ENCODE results near the gene ITIH5.
"Not testable (repeated sequence)": the region's sequence is repeated elsewhere in the genome, so short reads cannot be mapped to it uniquely, and the experiment has no call there.

ITIH5 gene

DNA sequence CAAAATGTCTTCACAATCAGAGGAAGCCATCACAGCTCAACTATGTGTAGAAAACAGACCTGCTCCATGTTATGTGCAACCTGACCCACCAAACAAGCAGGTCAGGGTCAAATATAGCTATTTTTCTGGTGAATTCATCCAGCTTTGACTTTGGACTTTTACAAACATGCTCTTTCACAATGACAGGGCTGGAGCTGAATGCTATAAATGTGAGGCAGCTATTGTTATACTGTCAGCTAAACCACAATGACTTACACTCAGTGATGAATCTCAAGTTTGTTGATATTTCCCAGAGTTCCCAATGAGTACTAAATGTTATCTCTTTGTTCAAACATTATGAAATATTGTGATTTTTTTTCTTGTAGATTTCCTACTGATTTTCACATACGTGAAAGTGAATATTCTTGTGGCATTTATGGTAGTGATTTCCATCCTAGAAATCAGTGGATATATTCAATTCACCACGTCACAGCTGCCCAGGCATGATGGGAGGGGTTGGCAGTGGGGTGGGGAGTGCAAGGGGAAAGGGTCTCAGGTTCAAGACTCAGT, 33.9 kb upstream of the ITIH5 start:
- Histone ChIP-seq H3K9me2 (replicated peaks; ENCODE audit: low read depth, low read length) (no peaks in the 10 kb centered on the region), H3K4me3 (ENCODE audit: low read length, poor library complexity, severe bottlenecking) (no peak overlapping the region), H3K4me1 (ENCODE audit: insufficient read depth, low read length, poor library complexity, severe bottlenecking) (no peaks in the 10 kb centered on the region), H3F3A (ENCODE audit: low read depth) (no peaks in the 10 kb centered on the region), H3K4me2 (ENCODE audit: low read depth, low read length, poor library complexity, severe bottlenecking) (no peak overlapping the region), H3K9me3 (ENCODE audit: insufficient read depth, low read depth, low read length) (no peaks in the 10 kb centered on the region), H2AFZ (ENCODE audit: low read length) (no peak overlapping the region), H3K36me3 (ENCODE audit: insufficient read depth, low read length) (no peaks in the 10 kb centered on the region), H4K20me1 (ENCODE audit: insufficient read depth, low read length, poor library complexity, severe bottlenecking) (no peaks in the 10 kb centered on the region), H3K79me2 (ENCODE audit: insufficient read depth, low read length) (no peaks in the 10 kb centered on the region), H3K9ac (ENCODE audit: low read depth, low read length, poor library complexity, severe bottlenecking) (no peak overlapping the region), H3K27me3 (ENCODE audit: insufficient read depth, low read length, poor library complexity, severe bottlenecking) (no peaks in the 10 kb centered on the region)
- TF ChIP-seq CTCF (conservative IDR thresholded peaks at IDR 0.05; ENCODE audit: low read length): no peak
- no peak for TF ChIP-seq EZH2phosphoT487 (IDR thresholded peaks at IDR 0.05; ENCODE audit: borderline replicate concordance)

DNA sequence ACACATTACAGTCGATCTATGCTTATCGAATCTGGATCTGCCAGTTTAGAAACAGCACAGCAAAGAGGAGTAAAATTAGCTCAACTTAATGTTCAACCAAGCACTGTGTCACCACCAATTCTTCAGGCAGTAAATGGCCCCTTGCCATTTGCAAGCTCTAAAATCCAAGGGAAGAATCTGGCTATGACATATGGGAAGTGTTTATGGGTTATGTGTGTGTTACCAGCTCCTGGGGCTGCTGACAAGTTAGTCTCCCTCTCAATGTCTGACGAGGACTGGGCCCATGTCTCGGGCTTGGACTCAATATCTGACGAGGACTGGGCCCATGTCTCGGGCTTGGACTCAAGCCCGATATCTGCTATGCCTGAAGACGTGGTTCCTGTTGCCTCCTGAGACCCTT, 30.7 kb upstream of the ITIH5 start:
- Histone ChIP-seq H3K4me3 (ENCODE audit: low read length, poor library complexity, severe bottlenecking) (no peak overlapping the region), H3K9me3 (ENCODE audit: insufficient read depth, low read depth, low read length) (no peaks in the 10 kb centered on the region; the same call in 1 of the 2 replicates), H3F3A (ENCODE audit: low read depth) (no peaks in the 10 kb centered on the region), H3K4me2 (ENCODE audit: low read depth, low read length, poor library complexity, severe bottlenecking) (no peak overlapping the region), H3K9me2 (replicated peaks; ENCODE audit: low read depth, low read length) (no peaks in the 10 kb centered on the region), H3K79me2 (ENCODE audit: insufficient read depth, low read length) (no peaks in the 10 kb centered on the region), H2AFZ (ENCODE audit: low read length) (no peak overlapping the region), H3K4me1 (ENCODE audit: insufficient read depth, low read length, poor library complexity, severe bottlenecking) (no peaks in the 10 kb centered on the region), H4K20me1 (ENCODE audit: insufficient read depth, low read length, poor library complexity, severe bottlenecking) (no peaks in the 10 kb centered on the region), H3K9ac (ENCODE audit: low read depth, low read length, poor library complexity, severe bottlenecking) (no peak overlapping the region), H3K27me3 (ENCODE audit: insufficient read depth, low read length, poor library complexity, severe bottlenecking) (no peaks in the 10 kb centered on the region), H3K36me3 (ENCODE audit: insufficient read depth, low read length) (no peaks in the 10 kb centered on the region)
- TF ChIP-seq CTCF (conservative IDR thresholded peaks at IDR 0.05; ENCODE audit: low read length): no peak
- TF ChIP-seq EZH2phosphoT487 (IDR thresholded peaks at IDR 0.05; ENCODE audit: borderline replicate concordance): no peak

- Histone ChIP-seq H3K9me3 (ENCODE audit: insufficient read depth, low read depth, low read length) (no peaks in the 10 kb centered on the region; the same call in 1 of the 2 replicates), H3K79me2 (ENCODE audit: insufficient read depth, low read length) (no peaks in the 10 kb centered on the region), H3K9me2 (replicated peaks; ENCODE audit: low read depth, low read length) (no peaks in the 10 kb centered on the region), H3F3A (ENCODE audit: low read depth) (no peaks in the 10 kb centered on the region), H3K36me3 (ENCODE audit: insufficient read depth, low read length) (no peaks in the 10 kb centered on the region), H4K20me1 (ENCODE audit: insufficient read depth, low read length, poor library complexity, severe bottlenecking) (no peaks in the 10 kb centered on the region), H3K27me3 (ENCODE audit: insufficient read depth, low read length, poor library complexity, severe bottlenecking) (no peaks in the 10 kb centered on the region), H3K4me3 (ENCODE audit: low read length, poor library complexity, severe bottlenecking) (no peak overlapping the region), H3K4me2 (ENCODE audit: low read depth, low read length, poor library complexity, severe bottlenecking) (no peak overlapping the region), H3K4me1 (ENCODE audit: insufficient read depth, low read length, poor library complexity, severe bottlenecking) (no peaks in the 10 kb centered on the region), H3K9ac (ENCODE audit: low read depth, low read length, poor library complexity, severe bottlenecking) (no peak overlapping the region), H2AFZ (ENCODE audit: low read length) (no peak overlapping the region)
- TF ChIP-seq EZH2phosphoT487 (IDR thresholded peaks at IDR 0.05; ENCODE audit: borderline replicate concordance): no peak
- no peak for TF ChIP-seq CTCF (conservative IDR thresholded peaks at IDR 0.05; ENCODE audit: low read length)
Observed at GRCh38 chr10:7696545-7696944, 29.8 kb upstream of the ITIH5 start.

GRCh38 chr10:7693194-7693593, 26.4 kb upstream of the ITIH5 start:
- not testable (repeated sequence) for H3K36me3 ChIP-seq (ENCODE audit: insufficient read depth, low read length); H3K4me1 ChIP-seq (ENCODE audit: insufficient read depth, low read length, poor library complexity, severe bottlenecking); H3K79me2 ChIP-seq (ENCODE audit: insufficient read depth, low read length); H4K20me1 ChIP-seq (ENCODE audit: insufficient read depth, low read length, poor library complexity, severe bottlenecking); H3K4me2 ChIP-seq (ENCODE audit: low read depth, low read length, poor library complexity, severe bottlenecking); H3K4me3 ChIP-seq (ENCODE audit: low read length, poor library complexity, severe bottlenecking); H3K9me2 ChIP-seq (replicated peaks; ENCODE audit: low read depth, low read length); H3K9me3 ChIP-seq (ENCODE audit: insufficient read depth, low read depth, low read length); H3K27me3 ChIP-seq (ENCODE audit: insufficient read depth, low read length, poor library complexity, severe bottlenecking); H3K9ac ChIP-seq (ENCODE audit: low read depth, low read length, poor library complexity, severe bottlenecking); H3F3A ChIP-seq (ENCODE audit: low read depth); H2AFZ ChIP-seq (ENCODE audit: low read length)

DNA sequence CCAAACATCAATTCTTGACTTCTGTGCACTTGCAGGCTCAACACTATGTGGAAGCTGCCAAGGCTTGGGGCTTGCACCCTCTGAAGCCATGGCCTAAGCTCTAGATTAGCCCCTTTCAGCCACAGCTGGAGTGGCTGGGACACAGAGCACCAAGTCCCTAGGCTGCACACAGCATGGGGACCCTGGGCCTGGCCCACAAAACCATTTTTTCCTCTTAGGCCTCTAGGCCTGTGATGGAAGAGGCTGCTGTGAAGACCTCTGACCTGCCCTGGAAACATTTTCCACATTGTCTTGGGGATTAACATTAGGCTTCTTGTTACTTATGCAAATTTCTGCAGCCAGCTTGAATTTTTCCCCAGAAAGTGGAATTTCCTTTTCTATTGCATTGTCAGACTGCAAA, 25.6 kb upstream of the ITIH5 start:
- not testable (repeated sequence) for H3K4me2 ChIP-seq (ENCODE audit: low read depth, low read length, poor library complexity, severe bottlenecking); H2AFZ ChIP-seq (ENCODE audit: low read length); H3K4me1 ChIP-seq (ENCODE audit: insufficient read depth, low read length, poor library complexity, severe bottlenecking); H3K9me2 ChIP-seq (replicated peaks; ENCODE audit: low read depth, low read length); H3K4me3 ChIP-seq (ENCODE audit: low read length, poor library complexity, severe bottlenecking); H3K79me2 ChIP-seq (ENCODE audit: insufficient read depth, low read length); H3K36me3 ChIP-seq (ENCODE audit: insufficient read depth, low read length); H3K27me3 ChIP-seq (ENCODE audit: insufficient read depth, low read length, poor library complexity, severe bottlenecking); H3K9ac ChIP-seq (ENCODE audit: low read depth, low read length, poor library complexity, severe bottlenecking); H3F3A ChIP-seq (ENCODE audit: low read depth); H3K9me3 ChIP-seq (ENCODE audit: insufficient read depth, low read depth, low read length); H4K20me1 ChIP-seq (ENCODE audit: insufficient read depth, low read length, poor library complexity, severe bottlenecking)
